Thymus (tissue), 11 donors: ENCODE results near the gene PPP1R37. TPM values are rescaled to one million over a fixed set of nuclear protein-coding genes. Genes with fewer than 3 reads are reported as not detected.

Experiments used
- DNase-seq, 9 donors: peaks; one replicate each; pipeline ENCODE4 v3.0.0-alpha.2; 2013; ENCODE audit warnings: low spot score in 9 of 9, low read depth in 6 of 9, missing footprints in 1 of 9
- H3K27ac ChIP-seq, 2 donors: one replicate each; pipeline ENCODE4 v1.5.1; 2013; ENCODE audit warnings: control low read depth in 1 of 2, low read depth in 1 of 2, low read length in 1 of 2, mild to moderate bottlenecking in 1 of 2, moderate library complexity in 1 of 2
- H3K27me3 ChIP-seq, 2 donors: one replicate each; pipeline ENCODE4 v1.5.1; 2013; ENCODE audit warnings: low read length in 1 of 2; ENCODE audit not compliant: control insufficient read depth in 2 of 2, insufficient read depth in 1 of 2
- H3K36me3 ChIP-seq, 2 donors: one replicate each; pipeline ENCODE4 v1.5.1; 2013; ENCODE audit warnings: low read length in 1 of 2, mild to moderate bottlenecking in 1 of 2, moderate library complexity in 1 of 2; ENCODE audit not compliant: control insufficient read depth in 2 of 2, insufficient read depth in 2 of 2
- H3K4me1 ChIP-seq, 2 donors: one replicate each; pipeline ENCODE4 v1.5.1; 2013; ENCODE audit warnings: low read length in 2 of 2; ENCODE audit not compliant: control insufficient read depth in 2 of 2, insufficient read depth in 2 of 2
- H3K4me3 ChIP-seq, 2 donors: one replicate each; pipeline ENCODE4 v1.5.1; 2013; ENCODE audit warnings: low read length in 2 of 2, control low read depth in 1 of 2, mild to moderate bottlenecking in 1 of 2
- H3K9me3 ChIP-seq, 2 donors: one replicate each; pipeline ENCODE4 v1.5.1; 2013; ENCODE audit warnings: low read length in 1 of 2, mild to moderate bottlenecking in 1 of 2; ENCODE audit not compliant: control insufficient read depth in 2 of 2, insufficient read depth in 1 of 2
- WGBS: extraction: QIAGEN DNeasy Blood & Tissue Kit; methylation state at CpG from one replicate; pipeline ENCODE4 v1.1.7; 2013; 5-methylcytosine and 5-hydroxymethylcytosine counted together
- polyA plus RNA-seq: library from polyadenylated mRNA; stranded (reverse); fragments of 200-250 nt; gene quantifications from one replicate; pipeline ENCODE4 v1.2.3, GENCODE V29; 2013
- total RNA-seq: library from RNA; stranded (reverse); fragments of 120-200 nt; gene quantifications from one replicate; pipeline ENCODE4 v1.2.4, GENCODE V29; 2013
- donor health status: healthy.

The PPP1R37 gene
- total and polyA plus RNA-seq, 2 donors = 16.5 to 39.3 TPM

DNA sequence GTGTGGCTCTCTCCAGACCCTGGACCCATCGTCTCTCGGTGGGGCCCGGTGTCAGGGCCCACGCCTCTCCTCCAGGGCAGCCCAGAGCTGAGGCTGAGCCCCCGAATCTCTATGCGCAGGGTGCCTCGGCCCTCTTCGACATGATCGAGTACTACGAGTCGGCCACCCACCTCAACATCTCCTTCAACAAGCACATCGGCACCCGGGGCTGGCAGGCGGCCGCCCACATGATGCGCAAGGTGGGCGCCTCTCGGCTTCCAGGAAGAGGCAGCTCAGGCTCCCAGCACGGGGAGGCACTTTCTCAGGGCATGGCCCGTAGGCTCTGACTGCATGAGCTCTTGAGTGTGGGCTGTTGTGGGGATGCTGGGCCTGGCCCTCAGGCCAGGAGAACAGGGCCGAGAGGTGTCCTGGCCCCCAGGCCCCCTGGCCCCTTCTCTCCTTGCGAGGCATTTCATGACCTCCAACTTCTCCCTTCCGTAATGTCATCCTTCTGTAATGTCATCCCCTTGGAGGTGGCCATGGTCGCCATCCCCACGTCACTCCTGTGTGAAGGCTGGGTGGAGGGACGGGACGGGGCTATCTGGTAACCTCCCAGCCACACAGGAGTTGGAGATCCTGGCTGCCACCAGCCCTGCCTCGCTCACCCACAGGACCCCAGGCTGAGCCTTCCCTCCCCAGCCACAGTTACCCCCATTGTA, 48.4 kb downstream of the PPP1R37 start:
- DNase-seq = no peak
- Histone ChIP-seq H3K27me3 (no peaks in the 10 kb centered on the region), H3K4me3 (no peak overlapping the region), H3K36me3 (peaks cover 34 to 65% of the 10 kb centered on the region in 2 donors), H3K4me1 (peaks cover 0 to 9% of the 10 kb centered on the region in 2 donors), H3K9me3 (no peaks in the 10 kb centered on the region), H3K27ac (no peak overlapping the region)
- WGBS = 96% methylated on average over 28 of the region's 28 CpGs

DNA sequence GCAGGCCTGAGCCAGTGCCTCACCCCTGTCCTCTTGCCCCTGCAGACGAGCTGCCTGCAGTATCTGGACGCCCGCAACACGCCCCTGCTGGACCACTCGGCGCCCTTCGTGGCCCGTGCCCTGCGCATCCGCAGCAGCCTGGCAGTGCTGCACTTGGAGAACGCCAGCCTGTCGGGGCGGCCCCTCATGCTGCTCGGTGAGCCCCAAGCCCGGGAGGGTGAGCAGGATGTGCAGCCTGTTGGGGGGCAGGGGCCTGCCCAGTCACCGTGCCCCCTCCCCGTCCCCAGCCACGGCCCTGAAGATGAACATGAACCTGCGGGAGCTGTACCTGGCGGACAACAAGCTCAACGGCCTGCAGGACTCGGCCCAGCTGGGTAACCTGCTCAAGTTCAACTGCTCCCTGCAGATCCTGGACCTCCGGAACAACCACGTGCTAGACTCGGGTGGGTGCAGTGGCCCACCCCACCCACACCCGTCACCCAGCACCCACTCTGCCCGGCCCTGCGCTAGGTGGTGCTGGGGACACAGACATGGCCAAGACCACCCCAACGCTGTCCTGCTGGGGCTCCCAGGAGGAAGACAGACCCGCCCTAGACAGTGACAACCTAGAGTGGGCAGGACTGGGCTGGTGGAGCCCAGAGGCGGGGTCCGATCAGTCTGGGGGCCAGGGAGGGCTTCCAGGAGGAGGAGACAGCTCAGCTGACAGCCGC, 49.2 kb downstream of the PPP1R37 start:
- DNase-seq = no peak
- H3K36me3 ChIP-seq = peaks cover 41 to 74% of the 10 kb centered on the region in 2 donors
- WGBS = 96% methylated on average over 33 of the region's 33 CpGs
- peaks cover 0 to 3% of the 10 kb centered on the region in 2 donors for H3K4me1 ChIP-seq
- H3K4me3 ChIP-seq = no peak overlapping the region
- no peaks in the 10 kb centered on the region for H3K27me3 ChIP-seq
- no peaks in the 10 kb centered on the region for H3K9me3 ChIP-seq
- no peak overlapping the region for H3K27ac ChIP-seq

DNA sequence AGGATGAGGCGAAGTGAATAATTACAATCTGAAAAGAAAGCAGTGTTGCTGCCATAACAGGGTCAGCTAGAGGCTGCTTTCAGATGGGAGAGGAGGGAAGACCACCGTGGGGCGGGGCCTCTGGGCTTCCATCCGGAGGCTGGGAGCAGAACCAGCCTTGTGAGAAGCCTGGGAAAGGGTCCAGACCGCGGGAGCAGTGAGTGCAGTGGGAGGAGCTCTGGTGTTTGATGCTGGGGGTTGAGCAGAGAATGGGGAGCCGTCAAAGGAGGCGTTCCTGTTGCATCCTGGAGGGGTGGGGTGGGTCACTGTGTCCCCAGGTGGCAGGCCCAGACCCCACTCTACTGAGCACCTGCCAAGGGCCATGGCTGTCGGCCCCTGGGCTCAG, 49.7 kb downstream of the PPP1R37 start:
- Histone ChIP-seq H3K4me3 (no peak overlapping the region), H3K27ac (no peak overlapping the region), H3K36me3 (peaks cover 44 to 78% of the 10 kb centered on the region in 2 donors), H3K9me3 (no peaks in the 10 kb centered on the region), H3K27me3 (no peaks in the 10 kb centered on the region), H3K4me1 (no peaks in the 10 kb centered on the region)
- no peak for DNase-seq
- 96% methylated on average over 9 of the region's 9 CpGs for WGBS

DNA sequence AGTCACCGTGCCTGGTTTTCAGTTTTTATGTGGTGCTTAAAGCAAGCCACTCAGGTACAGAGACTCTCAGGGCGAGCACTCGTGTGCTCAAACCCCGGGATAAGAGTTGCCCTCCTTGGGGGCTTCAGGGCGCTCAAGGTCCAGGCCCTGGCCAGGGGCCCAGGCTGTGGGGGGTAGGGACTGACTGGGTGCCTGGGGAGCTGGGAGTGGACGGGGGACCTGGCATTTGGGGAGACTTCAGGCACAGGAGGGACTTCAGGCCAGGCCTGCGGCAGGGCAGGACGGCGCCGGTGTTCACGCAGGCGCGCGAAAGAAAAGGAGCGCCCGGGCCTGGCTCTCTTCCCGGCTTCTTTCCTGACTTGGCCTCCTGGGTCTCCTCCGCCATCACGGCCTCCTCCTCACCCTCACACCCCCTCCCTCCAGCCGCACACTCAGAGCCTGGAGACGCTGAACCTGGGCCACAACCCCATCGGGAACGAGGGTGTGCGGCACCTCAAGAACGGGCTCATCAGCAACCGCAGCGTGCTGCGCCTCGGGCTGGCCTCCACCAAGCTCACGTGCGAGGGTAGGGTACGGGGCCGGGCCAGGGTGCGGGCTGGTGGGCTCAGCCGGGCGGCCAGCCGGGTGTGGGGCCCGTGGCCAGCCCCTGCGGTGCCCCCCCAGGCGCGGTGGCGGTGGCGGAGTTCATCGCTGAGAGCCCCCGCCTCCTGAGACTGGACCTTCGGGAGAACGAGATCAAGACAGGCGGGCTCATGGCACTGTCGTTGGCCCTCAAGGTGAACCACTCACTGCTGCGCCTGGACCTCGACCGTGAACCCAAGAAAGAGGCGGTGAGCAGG, 51.7 kb downstream of the PPP1R37 start:
- H3K4me1 ChIP-seq = peaks cover 0 to 7% of the 10 kb centered on the region in 2 donors
- H3K9me3 ChIP-seq = peaks cover 0 to 1% of the 10 kb centered on the region in 2 donors
- no peak overlapping the region for H3K4me3 ChIP-seq
- no peak for DNase-seq
- WGBS = 98% methylated on average over 53 of the region's 53 CpGs
- H3K36me3 ChIP-seq = peaks cover 44 to 81% of the 10 kb centered on the region in 2 donors
- no peak overlapping the region for H3K27ac ChIP-seq
- H3K27me3 ChIP-seq = no peaks in the 10 kb centered on the region

DNA sequence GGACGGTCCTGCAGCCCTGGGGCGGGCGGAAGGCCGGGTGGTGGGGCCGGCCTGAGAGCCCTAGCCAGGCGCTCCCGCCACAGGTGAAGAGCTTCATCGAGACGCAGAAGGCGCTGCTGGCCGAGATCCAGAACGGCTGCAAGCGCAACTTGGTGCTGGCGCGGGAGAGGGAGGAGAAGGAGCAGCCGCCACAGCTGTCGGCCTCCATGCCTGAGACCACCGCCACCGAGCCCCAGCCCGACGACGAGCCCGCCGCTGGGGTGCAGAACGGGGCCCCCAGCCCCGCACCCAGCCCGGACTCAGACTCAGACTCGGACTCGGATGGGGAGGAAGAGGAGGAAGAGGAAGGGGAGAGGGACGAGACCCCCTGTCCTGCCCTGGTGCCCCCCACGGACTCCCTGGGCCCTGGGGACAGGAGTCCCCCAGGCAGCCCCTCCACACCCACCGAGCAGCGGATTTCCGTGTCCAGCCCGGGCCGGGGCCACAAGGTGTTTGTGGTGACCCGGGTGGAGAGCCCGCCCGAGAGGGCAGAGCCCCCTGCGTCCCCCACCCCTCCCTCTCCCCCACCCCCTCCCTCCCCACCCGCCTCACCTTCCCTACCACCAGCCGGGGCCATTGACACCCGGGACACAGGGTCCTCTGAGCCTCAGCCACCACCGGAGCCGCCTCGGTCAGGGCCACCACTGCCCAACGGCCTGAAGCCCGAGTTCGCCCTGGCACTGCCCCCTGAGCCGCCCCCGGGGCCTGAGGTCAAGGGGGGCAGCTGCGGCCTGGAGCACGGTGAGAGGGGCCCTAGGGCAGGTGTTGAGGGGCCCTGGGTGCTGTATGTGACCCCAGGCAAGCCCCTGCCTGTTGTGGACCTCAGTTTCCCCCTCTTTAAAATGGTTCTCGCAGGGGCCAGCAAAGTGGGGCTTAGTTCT, 52.6 kb downstream of the PPP1R37 start:
- Histone ChIP-seq H3K27ac (no peak overlapping the region), H3K27me3 (peaks cover 0 to 2% of the 10 kb centered on the region in 2 donors), H3K4me1 (peaks cover 0 to 7% of the 10 kb centered on the region in 2 donors), H3K9me3 (peaks cover 0 to 2% of the 10 kb centered on the region in 2 donors), H3K4me3 (no peak overlapping the region), H3K36me3 (peaks cover 42 to 73% of the 10 kb centered on the region in 2 donors)
- WGBS = 97% methylated on average over 54 of the region's 54 CpGs
- DNase-seq = no peak

DNA sequence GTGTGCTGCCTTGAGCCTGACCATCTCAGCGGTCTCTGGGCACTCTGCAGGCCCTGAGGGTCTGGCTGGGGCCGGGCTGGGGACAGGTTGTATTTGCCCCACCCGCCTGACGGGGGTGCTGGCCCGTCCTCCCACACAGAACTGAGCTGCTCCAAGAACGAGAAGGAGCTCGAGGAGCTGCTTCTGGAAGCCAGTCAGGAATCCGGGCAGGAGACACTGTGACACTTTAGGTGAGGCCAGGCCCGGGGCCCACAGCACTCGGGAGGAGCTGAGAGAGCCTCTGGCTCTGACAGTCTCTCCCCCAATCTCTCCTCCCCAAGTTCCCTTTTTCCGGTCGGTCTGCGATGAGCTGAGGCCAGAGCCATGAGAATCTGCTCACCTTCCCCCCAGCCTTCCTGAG, 53.3 kb downstream of the PPP1R37 start:
- Histone ChIP-seq H3K27ac (no peak overlapping the region), H3K4me1 (peaks cover 0 to 7% of the 10 kb centered on the region in 2 donors), H3K27me3 (peaks cover 3 to 10% of the 10 kb centered on the region in 2 donors), H3K36me3 (peaks cover 41 to 67% of the 10 kb centered on the region in 2 donors), H3K9me3 (peaks cover 0 to 2% of the 10 kb centered on the region in 2 donors), H3K4me3 (no peak overlapping the region)
- DNase-seq = no peak
- 96% methylated on average over 13 of the region's 13 CpGs for WGBS

DNA sequence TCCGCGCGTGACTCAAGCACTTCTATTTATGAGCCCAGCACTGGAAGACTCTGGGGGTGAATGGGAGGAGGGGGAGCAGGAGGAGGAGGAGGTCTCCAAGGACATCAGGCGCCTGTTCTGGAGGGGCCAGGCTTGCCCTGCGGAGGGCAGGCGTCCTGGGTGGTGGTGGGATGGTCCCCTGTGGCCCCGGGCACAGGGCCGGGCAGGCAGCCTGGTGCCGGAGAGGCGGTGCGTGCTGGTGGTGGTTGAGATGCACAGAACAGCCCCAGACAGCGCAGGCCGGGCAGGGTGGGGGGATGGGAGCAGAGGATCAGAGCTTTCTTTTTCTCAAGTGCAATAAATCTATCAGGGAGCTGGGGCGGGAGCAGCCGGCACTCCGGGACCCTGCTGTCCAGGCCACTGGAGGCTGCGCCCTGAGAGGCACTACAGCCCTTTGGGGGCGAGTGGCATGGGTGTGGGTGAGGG, 53.8 kb downstream of the PPP1R37 start:
- Histone ChIP-seq H3K27me3 (peaks cover 8 to 15% of the 10 kb centered on the region in 2 donors), H3K36me3 (peaks cover 41 to 61% of the 10 kb centered on the region in 2 donors), H3K4me3 (no peak overlapping the region), H3K9me3 (peaks cover 0 to 2% of the 10 kb centered on the region in 2 donors), H3K4me1 (peaks cover 2 to 11% of the 10 kb centered on the region in 2 donors), H3K27ac (no peak overlapping the region)
- 94% methylated on average over 18 of the region's 18 CpGs for WGBS
- no peak for DNase-seq
